PFSK-1 (cell line): ENCODE measurements around the gene SOX4.

Experiments
- FOXP2 ChIP-seq: optimal IDR thresholded peaks from 2 replicates; pipeline ENCODE3; 2011; ENCODE audit warnings: borderline replicate concordance, control low read depth, inconsistent platforms; ENCODE audit not compliant: insufficient read depth; ENCODE audit errors: extremely low read length, extremely low read depth
- POLR2AphosphoS5 ChIP-seq: IDR thresholded peaks from 2 replicates; pipeline ENCODE4 v1.6.1; 2012; ENCODE audit warnings: low read depth, mild to moderate bottlenecking, control low read depth, low read length, moderate library complexity
- REST ChIP-seq, 2 experiments: IDR thresholded peaks; 2 replicates each; pipeline versions ENCODE4 v1.6.1 to v1.8.0; 2011 to 2012; ENCODE audit warnings: low read depth in 2 of 2, low read length in 2 of 2, control low read depth in 1 of 2, inconsistent platforms in 1 of 2, mild to moderate bottlenecking in 1 of 2, moderate library complexity in 1 of 2; ENCODE audit not compliant: insufficient read depth in 1 of 2
- SIN3A ChIP-seq: IDR thresholded peaks from 2 replicates; pipeline ENCODE4 v1.6.1; 2012; ENCODE audit warnings: mild to moderate bottlenecking, low read length, moderate library complexity, borderline replicate concordance; ENCODE audit not compliant: insufficient read depth
- TAF1 ChIP-seq: IDR thresholded peaks from 2 replicates; pipeline ENCODE4 v1.6.1; 2012; ENCODE audit warnings: low read length, control low read depth, borderline replicate concordance; ENCODE audit not compliant: insufficient read depth

SOX4 gene

GRCh38 chr6:21608601-21609000 lies 15.1 kb downstream of the SOX4 start:
- TF ChIP-seq TAF1 (no peak), POLR2AphosphoS5 (no peak), REST (IDR thresholded peaks at IDR 0.05; ENCODE audit: insufficient read depth in 1 of 2, low read depth in 2 of 2, low read length in 2 of 2) (no peak), FOXP2 (no peak), SIN3A (no peak)

GRCh38 chr6:21609881-21610329 lies 16.4 kb downstream of the SOX4 start:
- TF ChIP-seq POLR2AphosphoS5, result no peak
- TF ChIP-seq SIN3A, result no peak
- no peak for TF ChIP-seq REST (IDR thresholded peaks at IDR 0.05; ENCODE audit: insufficient read depth in 1 of 2, low read depth in 2 of 2, low read length in 2 of 2)
- TF ChIP-seq FOXP2, result no peak
- TF ChIP-seq TAF1, result no peak

- TF ChIP-seq TAF1, result no peak
Observed at GRCh38 chr6:21610341-21610740, 16.8 kb downstream of the SOX4 start.

GRCh38 chr6:21611485-21611884 lies 17.9 kb downstream of the SOX4 start:
- no peak for TF ChIP-seq REST (IDR thresholded peaks at IDR 0.05; ENCODE audit: insufficient read depth in 1 of 2, low read depth in 2 of 2, low read length in 2 of 2)
- no peak for TF ChIP-seq SIN3A
- TF ChIP-seq TAF1, result no peak
- TF ChIP-seq FOXP2, result no peak
- no peak for TF ChIP-seq POLR2AphosphoS5

- TF ChIP-seq FOXP2 (no peak), REST (IDR thresholded peaks at IDR 0.05; ENCODE audit: insufficient read depth in 1 of 2, low read depth in 2 of 2, low read length in 2 of 2) (no peak), POLR2AphosphoS5 (no peak), TAF1 (no peak), SIN3A (no peak)
Observed at GRCh38 chr6:21612067-21612745, 18.7 kb downstream of the SOX4 start.
